NAMALWA (cell line): ENCODE results near the gene EMP3.
"Not testable (repeated sequence)": the region's sequence is repeated elsewhere in the genome, so short reads cannot be mapped to it uniquely, and the experiment has no call there.

Experiments used
- DNase-seq: peaks from one replicate; pipeline ENCODE4 v3.0.0-alpha.2; 2015; ENCODE audit warnings: low spot score

Gene EMP3, protein sequence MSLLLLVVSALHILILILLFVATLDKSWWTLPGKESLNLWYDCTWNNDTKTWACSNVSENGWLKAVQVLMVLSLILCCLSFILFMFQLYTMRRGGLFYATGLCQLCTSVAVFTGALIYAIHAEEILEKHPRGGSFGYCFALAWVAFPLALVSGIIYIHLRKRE

GRCh38 chr19:48325265-48325910 lies at the start of gene EMP3:
Gene EMP3, plus strand, starts transcription at chr19:48325552. Its CDS starts 1,293 bp downstream, at chr19:48326845.
- peak; percentile 69 for DNase-seq

DNA sequence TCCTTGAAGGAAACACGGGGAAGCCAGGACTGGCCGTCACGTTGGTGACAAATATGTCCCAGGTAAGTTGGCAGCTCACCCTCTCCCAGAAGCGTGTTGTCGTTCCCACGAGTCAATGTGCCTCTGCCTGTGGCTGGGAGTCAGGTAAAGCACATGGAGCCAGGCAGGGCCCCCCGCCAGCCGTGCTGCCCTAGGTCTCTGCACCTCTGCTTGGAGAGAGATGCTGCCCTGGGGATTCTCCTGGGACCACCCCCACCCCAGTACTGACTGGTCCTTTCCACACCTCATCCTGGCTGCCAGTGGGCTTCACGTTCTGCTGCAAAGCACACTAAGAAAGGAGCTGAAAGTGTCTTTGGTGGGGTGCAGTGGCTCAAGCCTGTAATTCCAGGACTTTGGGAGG lies 45.6 kb upstream of the EMP3 start:
- no peak for DNase-seq

- no peak for DNase-seq
These were observed 41.4 kb upstream of the EMP3 start for GRCh38 chr19:48283908-48284307.

DNA sequence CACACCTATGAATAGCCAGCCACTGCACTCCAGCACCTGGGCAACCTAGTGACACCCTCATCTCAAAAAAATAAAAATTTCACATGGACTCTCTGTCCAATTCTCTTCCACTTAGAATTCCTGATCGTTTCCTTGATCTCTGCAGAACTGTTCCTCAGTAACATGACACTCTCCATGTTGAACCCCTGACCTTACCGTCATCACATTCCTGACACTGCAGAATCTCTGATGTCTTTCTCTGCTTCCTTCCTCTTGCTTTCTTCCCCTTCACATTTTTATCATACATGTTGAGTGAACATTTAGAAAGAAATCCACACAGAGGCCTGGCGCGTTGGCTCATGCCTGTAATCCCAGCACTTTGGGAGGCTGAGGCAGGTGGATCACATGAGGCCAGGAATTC lies 40.5 kb upstream of the EMP3 start:
- no peak for DNase-seq

- DNase-seq = no peak
These were observed 37.6 kb upstream of the EMP3 start for GRCh38 chr19:48287748-48288147.

- DNase-seq = no peak
These were observed 35.0 kb upstream of the EMP3 start for GRCh38 chr19:48290401-48290770.

DNA sequence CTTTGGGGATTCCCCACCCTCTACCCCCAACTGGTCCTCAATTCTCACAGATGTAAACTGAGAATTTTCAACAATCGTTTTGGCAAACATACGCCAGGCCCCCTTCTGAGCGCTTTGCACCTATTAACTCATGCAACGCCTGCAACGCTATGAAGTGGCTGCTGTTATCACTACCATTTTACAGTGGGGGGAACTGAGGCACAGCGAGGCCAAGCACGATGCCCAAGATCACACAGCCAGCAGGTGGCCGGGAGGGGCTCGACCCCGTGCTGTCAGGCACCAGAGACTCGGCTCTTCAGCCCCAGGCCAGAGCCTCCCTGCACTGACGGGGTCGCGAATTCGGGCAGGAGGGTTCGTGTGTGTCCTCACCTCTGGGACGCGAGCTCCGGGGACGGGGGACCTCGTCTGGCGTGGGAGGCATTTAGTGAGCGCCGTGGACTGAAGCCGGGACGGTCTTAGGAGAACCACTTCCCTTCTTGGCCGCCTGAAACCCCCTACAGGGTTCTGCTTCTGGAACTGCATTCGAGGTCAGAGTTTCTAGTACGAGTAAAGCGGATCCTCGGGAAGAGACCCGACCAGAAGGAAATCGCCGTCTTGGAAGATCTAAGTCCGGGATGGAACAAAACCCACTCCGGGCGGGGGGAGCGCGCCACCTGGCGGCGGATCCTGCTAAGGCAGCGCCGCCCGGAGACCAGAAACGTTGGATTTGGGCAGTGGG lies 34.4 kb upstream of the EMP3 start:
- DNase-seq = peak; percentile 55

GRCh38 chr19:48291489-48291815 lies 33.9 kb upstream of the EMP3 start:
- not testable (repeated sequence) for DNase-seq

- DNase-seq = no peak
These were observed 32.6 kb upstream of the EMP3 start for GRCh38 chr19:48292798-48293197.

- no peak for DNase-seq
These were observed 29.9 kb upstream of the EMP3 start for GRCh38 chr19:48295458-48295857.

GRCh38 chr19:48296963-48297734 lies 28.2 kb upstream of the EMP3 start:
- DNase-seq = no peak

GRCh38 chr19:48297975-48298374 lies 27.4 kb upstream of the EMP3 start:
- no peak for DNase-seq

DNA sequence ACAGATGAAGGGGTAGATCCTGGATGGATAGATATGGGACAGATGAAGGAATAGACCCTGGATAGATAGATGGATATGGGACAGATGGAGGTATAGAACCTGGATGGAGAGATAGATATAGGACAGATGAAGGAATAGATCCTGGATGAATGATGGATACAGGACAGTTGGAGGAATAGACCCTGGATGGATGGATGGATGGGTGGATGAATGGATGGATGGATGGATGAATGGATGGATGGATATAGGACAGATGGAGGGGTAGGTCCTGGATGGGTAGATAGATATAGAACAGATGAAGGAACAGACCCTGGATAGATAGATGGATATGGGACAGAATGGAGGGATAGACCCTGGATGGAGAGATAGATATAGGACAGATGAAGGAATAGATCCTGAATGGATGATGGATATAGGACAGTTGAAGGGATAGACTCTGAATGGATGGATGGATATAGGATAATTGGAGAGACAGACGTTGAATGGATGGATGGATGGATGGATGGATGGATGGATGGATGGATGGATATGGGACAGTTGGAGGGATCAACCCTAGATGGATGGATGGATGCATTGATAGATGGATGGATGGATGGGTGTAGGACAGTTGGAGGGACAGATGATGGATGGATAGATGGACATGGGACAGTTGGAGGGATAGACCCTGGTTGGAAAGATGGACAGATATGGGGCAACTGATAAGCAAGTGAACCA lies 23.3 kb upstream of the EMP3 start:
- DNase-seq = no peak

DNA sequence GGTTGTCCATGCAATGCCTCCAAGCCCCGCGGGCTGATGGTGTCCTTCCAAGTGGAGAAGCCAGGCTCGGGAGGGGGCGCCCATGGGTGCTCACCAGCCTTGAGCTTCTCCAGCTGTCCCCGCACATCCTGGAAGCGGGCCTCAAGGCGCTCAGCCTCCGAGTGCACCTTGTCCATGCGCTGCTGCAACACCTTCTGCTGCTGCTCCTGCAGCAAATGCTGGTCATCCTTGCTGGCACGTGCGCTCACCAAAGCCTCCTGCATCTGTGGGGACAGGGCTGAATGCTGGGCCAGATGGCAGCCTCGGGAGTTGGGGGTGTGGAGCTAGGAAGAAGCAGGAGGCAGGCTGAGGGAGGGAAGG lies 22.8 kb upstream of the EMP3 start:
- no peak for DNase-seq

DNA sequence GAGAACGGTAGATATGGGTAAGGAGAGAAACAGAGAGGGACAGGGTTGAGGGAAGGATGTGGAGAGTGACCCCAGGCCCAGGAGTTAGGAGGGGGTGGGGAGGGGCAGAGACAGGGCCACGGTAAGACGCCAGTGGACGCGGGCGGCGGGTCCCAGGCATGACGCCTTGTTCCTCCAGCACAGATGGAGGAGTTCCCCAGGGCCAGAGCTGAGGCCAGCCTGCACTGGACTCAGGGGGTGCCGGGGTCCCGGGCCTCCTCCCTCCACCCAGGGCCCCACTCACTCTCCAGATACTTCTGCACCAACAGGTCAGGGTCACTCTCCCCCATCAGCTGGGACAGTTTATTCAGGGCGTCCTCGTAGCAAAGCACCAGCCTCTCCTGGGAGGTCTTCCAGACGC lies 22.0 kb upstream of the EMP3 start:
- DNase-seq = no peak

- no peak for DNase-seq
These were observed 21.5 kb upstream of the EMP3 start for GRCh38 chr19:48303866-48304265.

DNA sequence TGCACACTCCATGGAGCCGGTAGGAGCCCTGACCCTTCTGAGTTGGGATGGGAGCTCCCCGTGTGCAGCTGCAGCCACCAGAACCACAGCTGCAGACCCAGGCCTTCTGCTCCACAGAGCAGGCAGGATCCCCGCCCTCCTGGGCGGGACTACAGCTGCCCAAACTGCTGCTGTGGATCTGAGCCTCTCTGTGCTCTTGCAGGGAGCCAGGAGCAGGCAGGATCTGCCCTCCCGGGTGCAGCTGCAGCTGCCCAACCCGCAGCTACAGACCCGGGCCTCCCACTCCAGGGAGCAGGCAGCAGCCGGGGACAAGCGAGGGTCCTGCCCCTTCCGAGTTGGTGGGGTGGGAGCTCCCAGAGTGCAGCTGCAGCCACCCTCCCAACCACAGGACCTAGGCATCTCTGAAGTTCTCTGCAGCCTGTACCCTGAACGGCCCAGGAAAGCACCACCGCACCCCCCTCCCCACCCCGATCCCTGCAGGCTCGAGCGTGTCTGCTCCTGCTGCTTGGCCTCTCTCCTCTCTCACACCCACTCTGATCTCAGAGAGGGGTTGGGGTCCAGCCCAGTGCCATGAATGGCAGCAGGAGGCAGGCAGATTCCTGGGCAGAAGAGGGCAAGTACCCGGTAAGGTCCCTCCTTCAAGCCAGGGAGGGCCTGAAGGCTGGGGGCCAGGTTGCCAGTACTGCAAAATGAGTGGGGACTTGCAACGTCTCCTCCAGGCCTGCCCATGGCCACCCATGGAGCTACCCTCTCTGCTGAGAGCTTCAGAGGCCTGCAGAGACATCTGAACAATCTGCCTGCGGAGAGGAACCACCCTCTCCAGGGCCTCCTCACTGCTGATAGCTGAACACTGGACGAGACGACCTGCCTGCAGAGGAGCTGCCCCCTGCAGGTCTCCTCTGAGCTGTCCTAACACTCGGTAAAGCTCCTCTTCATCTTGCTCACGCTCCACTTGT lies 16.4 kb upstream of the EMP3 start:
- DNase-seq = peak; percentile 73

DNA sequence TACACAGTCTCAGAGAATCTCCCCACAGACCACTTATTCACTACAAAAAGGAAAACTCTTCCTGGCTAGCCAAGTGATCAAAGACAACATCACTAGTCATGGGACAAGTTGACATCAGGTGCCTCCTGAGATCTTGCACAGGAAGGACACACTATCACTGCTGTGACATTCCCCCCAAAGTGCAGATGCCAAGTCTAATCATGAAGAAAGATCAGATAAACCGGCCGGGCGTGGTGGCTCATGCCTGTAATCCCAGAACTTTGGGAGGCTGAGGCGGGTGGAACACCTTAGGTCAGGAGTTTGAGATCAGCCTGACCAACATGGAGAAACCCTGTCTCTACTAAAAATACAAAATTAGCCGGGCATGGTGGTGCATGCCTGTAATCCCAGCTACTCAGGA lies 15.6 kb upstream of the EMP3 start:
- DNase-seq = not testable (repeated sequence)

GRCh38 chr19:48310227-48310626 lies 15.1 kb upstream of the EMP3 start:
- DNase-seq = no peak

DNA sequence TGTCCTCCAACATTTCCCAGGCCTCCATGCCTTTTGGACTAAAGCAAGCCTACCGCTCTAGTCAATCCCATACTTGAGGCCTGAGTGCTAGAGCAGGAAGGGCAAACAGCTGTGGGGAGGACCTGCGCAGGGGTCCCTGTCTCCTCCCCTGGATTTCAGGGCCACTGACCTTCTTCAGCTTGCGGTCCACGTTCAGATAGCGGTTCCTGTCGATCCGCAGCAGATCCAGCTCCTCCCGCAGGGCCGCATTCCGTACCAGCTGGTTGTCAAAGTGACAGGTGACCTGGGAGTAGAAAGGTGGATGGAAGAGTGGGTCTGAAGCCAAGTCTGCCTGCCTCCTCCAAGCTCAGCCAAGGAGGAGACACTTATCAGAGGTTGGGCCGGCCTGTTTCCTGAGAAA lies 14.0 kb upstream of the EMP3 start:
- DNase-seq = no peak

DNA sequence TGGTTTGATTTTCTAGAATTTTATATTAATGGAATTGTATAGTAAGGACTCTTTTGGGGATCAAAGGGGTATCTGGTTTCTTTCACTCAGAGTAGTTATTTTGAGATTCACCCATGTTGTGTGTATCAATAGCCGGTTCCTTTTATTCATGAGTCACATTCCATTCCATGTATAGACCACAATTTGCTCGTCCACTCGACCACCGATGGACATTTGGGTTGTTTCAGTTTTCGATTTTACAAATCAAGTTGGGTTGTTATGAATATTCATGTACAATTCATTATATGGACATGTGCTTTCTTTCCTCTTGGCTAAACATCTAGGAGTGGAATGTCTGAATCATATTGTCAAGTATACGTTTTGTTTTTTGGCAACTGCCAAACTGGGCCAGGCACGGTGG lies 9.6 kb upstream of the EMP3 start:
- no peak for DNase-seq

DNA sequence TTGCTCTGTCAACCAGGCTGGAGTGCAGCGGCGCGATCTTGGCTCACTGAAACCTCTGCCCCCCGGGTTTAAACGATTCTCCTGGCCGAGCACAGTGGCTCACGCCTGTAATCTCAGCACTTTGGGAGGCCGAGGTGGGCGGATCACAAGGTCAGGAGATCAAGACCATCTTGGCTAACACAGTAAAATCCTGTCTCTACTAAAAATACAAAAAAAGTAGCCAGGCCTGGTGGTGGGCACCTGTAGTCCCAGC lies 7.7 kb upstream of the EMP3 start:
- DNase-seq = not testable (repeated sequence)
